ENCODE measurements around the gene CTIF. TPM values are rescaled to one million over a fixed set of nuclear protein-coding genes. Genes with fewer than 3 reads are reported as not detected.
A peak's percentile ranks its signal among the peaks of the same experiment; 100 is the strongest.

Gene CTIF
- total RNA-seq, 1 experiment from 2014 or later = 23.8 TPM

DNA sequence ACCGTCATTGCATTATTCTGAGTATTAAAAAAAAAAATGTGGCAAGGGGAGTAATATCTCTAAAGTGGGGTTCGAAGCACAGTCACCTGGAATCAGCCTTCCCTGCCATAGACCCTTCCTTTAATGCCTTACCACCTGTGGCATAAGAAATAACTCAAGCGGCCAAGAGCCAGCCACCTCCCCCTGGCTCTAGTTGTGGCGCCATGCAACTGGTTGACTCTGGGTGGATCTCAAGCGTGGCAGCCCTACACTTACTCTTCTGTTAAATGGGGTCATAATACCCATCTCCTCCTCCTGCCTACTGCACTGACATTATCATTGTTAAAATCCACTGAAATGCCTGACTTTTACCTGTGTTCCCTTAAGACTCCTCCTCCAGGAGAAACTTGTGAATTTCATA lies 236.1 kb downstream of the CTIF start:
- no peak for DNase-seq (ENCODE audit: low spot score)

DNA sequence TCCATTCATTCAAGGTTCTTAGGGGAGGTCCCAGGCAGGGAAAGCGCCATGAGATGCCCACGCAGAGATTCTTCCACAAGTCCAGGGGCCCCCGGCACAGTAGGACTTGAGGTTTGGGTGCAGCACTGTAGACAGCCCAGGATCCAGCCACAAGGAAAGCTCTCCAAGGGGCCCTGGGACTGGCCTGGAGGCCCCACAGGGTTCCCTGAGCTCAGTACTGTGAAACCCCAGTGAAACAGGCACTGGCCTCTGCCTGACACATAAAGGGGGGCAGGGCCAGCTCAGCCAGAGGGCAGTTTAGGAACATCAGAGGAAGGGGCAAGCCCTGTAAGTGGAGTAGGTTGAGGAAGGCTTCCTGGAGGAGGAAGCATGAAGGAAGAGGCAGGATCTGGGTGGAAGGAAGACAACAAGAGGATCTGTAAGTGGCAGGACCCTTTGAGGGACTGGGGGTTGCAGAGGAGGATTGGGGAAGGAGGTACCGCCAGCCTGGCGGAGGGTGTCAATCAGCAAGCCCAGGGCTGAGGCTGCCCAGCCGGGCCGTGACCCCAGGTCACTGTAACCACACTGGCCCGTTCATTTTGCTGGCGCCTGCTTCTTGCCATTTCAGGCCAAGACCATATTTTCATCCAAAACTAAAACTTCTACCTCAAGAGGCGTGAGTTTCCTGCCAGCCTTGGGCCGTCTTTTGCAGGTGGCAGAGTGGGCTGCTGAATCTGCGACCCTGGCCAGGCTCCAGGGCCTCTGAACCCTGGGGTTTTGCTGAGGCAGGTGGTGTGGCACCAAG lies 236.7 kb downstream of the CTIF start:
- no peak for DNase-seq (ENCODE audit: low spot score)

DNA sequence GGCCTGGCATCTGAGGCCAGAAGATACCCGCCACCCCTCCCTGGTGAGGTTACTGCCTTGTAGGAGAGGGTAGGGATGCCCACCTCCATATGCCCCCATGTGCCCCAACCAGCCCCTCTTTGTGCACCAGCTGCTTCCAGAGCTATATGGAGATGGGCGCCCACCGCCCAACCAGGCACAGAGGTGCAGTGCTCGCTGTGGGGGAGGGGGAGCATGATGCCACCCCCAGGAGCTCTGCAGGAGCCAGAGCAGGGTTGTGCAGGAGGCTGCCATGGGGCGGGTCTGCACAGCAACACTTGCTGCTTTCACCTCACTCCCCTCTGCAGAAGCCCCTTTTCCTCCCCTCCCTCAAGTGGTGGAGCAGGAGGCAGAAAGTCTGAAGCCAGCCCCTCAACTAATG lies 237.3 kb downstream of the CTIF start:
- no peak for DNase-seq (ENCODE audit: low spot score)

DNA sequence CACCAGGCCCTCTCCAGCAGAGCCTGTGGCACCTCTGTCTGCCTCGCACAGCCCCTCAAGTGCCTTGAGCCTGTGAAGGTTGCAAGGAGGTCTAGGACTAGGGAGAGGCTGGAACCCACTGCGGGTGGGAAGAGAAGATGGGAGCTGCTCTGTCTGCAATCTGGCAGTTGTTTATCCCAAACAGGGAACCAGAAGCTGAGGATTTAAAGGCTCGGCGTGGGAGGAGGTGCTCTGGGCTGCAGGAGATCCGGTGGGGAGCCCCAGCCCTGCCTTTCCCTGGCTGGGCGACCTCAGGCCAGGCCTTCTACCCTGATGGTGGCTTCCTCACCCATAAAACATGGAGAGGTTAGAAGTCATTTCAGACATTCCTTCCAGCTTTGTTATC lies 237.8 kb downstream of the CTIF start:
- no peak for DNase-seq (ENCODE audit: low spot score)

DNA sequence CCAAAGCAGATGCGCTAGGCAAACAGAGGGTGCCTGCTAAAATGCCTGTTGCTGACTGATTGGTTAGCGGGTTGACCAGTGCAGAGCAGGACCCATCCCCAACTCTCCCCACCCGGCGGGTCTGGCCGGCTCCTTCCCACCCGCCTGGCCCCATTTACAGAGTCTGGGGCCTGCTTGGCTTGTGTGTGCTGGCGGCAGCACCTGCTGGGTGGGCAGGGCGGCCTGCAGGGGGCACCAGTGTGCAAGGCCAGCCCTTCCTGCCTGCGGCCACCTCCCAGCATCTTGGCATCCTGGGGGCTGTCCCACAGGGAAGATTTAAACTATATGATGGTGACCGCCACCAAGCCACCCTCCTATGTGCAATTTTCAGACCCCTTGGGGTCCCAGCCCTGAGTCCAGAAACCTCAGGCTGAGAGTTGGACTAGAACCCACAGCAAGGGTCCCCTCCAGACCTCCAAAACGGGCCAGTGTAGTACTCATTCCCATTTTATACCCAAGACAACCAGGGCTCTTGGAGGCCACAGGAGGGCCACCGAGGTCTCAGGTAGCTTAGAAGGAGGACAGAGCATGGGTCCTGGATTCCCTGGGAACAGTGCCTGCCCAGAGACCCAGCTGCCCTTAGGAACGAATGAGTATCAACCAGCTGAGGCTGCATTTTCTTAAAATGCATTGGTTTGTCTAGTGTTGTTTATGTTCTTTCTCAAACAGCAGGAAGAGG lies 238.4 kb downstream of the CTIF start:
- DNase-seq (ENCODE audit: low spot score) = peak; percentile 24

DNA sequence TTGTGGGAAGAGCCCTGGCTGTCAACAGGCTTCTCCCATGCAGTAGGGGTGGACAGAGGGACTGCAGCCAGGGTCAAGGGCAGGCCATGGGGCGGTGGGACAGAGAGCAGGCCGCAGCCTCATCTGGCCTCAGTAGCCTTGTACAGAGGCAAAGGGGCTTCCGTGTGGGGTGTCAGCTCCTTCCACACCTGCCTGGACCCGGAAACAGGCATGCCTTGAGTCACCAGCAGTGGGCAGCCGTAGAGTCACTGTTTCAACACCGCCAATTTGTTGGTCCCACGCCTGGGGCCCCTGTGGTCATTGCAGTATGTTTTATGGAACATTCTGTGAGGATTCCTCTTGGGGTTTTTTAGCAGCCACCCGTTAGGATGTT lies 238.9 kb downstream of the CTIF start:
- DNase-seq (ENCODE audit: low spot score) = no peak

DNA sequence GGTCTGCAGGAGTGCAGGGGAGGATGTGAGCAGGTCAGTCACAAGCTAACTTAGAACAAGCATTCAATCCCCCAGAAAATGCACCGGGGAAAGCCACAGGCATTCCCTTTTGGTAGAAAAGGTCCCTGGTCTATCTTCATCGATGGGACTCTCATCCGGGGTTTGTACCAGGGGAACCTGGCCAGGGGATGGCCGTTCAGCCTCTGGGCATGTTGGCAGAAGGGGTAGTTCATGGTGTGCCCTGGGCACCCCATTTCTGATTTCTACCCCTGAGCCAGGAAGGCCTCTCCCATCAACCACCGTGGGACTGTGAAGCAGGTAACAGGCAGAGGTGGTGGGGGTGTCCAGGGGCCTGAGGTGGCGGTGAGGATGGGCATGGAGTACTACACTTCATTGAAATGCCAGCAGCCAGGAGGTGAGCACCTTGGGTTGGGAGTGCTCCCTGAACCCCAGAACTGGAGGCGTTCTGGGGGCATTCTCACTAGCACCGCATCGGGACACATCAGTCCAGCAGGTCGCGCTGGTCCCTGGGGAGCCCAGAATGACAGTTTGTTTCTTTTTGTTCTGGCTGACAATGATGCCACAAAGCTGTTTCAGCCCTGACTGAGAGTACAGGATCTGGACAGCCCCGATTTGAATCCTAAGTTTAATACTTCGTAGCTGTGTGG lies 239.6 kb downstream of the CTIF start:
- no peak for DNase-seq (ENCODE audit: low spot score)

DNA sequence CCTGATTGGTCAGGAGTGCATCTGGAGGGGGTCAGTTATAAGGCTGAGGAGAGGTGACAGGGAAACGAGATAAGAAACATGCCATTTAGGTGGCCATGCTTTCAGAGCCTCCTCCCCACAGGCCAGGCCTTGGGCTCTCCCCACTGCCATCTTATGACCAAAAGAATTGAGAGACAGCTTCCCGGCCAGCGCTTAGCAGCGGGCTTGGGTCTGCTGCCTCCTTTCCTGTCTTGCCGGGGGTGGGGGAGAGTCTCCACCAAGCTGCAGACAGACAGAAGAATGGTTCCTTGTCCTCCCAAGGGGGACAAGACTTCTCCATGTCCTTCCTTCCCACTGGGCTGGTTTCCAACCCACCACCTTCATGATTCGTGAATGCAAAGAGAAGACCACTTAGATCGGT lies 240.6 kb downstream of the CTIF start:
- DNase-seq (ENCODE audit: low spot score) = no peak

DNA sequence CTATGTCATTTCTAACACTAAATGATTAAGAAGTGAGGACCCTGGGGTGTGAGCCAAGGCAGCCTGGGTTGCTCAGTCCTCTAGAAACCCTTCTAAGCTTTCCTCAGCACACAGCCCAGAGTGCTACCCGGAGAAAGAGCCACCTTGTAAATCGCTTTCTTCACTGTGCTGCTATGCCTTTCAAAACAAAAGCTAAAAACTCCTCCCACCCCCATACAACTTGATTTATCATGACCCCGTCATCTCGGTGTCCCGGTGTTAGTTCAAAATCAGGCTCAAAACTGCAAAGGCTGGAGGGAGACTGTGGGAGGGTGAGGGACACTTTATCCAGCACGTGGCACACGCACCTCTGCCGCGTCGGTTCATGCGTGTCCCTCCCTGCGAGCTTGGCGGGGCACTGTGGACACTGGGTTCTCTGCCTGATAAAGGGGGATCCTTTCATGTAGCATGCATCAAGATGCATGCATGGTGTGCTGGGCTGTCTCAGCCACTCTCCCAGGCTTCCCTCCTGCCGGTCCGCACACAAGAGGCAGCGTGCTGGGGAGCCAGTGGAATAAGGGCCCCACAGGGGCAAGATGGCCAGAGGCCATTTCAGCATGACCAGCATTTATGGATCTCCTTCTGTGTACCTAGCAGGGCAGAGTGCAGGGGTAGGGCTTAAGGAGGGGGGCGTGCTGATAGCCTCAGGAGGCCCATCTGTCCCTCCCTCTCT lies 241.5 kb downstream of the CTIF start:
- no peak for DNase-seq (ENCODE audit: low spot score)

DNA sequence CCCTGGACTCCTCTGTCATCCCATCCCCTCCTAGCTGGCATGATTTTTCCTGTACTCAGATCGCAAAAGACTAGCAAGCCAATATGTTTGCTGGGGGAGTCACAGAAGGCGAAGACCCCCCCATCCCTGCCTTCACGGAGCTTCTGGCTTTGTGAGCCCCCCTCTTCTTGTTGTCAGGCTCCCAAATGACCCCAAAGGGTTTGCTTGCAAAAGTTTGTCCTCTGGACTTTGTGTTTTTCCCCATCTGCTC lies 242.0 kb downstream of the CTIF start:
- DNase-seq (ENCODE audit: low spot score) = no peak

- DNase-seq (ENCODE audit: low spot score) = no peak
These were observed 242.5 kb downstream of the CTIF start for GRCh38 chr18:48781163-48781987.

- no peak for DNase-seq (ENCODE audit: low spot score)
These were observed 243.1 kb downstream of the CTIF start for GRCh38 chr18:48781988-48782363.

- DNase-seq (ENCODE audit: low spot score) = no peak
These were observed 243.6 kb downstream of the CTIF start for GRCh38 chr18:48782381-48782861.

GRCh38 chr18:48783616-48784520 lies 245.0 kb downstream of the CTIF start:
- DNase-seq (ENCODE audit: low spot score) = no peak

GRCh38 chr18:48784656-48785055 lies 245.8 kb downstream of the CTIF start:
- no peak for DNase-seq (ENCODE audit: low spot score)

DNA sequence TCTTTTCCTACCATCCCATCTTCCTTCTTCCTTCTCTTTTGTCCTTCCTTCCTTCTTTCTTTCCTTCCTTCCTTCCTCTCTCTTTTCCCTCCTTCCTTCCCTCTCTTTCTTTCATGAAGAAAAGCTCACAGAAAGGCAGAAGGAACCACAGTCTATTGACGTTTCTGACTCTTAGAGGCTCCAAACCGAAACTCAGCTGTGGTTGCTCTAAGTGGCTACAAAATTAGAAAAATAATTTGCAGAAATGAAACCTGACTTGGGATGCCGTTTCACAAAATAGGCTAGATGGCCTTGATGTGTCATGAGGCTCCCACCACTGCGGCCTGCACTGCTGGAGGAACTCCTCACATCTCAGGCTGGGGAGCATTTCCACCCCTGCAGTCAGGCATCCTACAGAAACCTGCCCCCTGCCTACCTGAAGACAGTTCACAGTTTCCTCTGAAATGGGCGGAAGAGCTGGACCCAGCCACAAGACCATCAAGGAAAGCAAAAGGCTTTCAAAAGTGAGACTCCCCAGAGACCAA lies 246.3 kb downstream of the CTIF start:
- DNase-seq (ENCODE audit: low spot score) = no peak

DNA sequence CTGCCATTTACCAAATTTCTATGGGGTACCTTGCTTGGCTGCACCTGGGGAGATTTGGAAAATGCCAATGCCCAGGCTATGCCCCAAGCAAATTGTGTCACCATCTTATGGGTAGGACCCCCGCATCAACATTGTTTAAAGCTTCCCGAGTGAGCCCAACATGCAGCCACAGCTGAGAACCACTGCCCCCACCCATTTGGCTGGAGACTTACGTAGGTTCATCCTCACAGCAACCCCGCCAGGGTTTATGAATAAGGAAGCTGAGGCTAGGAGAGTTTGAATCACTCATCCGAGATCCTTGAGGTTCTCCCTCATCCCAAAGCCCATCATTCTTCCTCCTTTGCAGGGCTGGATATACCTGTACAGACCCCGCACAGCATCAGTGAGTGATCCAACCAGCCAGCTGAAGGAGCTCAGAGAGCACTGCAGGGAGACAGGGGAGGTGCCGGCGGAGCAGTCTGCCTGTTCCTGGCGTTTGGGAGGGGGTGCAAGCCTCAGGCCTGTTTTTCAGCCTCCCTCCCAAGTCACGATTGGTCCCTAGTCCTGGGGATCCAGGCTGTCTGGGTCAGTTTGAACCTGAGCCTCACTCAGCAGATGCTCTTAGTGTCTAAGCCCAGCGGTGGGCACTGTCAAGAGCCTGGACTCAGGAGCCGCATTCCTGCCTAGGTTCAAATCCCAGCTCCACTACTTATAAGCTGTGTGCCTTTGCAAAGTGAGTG lies 247.1 kb downstream of the CTIF start:
- no peak for DNase-seq (ENCODE audit: low spot score)

DNA sequence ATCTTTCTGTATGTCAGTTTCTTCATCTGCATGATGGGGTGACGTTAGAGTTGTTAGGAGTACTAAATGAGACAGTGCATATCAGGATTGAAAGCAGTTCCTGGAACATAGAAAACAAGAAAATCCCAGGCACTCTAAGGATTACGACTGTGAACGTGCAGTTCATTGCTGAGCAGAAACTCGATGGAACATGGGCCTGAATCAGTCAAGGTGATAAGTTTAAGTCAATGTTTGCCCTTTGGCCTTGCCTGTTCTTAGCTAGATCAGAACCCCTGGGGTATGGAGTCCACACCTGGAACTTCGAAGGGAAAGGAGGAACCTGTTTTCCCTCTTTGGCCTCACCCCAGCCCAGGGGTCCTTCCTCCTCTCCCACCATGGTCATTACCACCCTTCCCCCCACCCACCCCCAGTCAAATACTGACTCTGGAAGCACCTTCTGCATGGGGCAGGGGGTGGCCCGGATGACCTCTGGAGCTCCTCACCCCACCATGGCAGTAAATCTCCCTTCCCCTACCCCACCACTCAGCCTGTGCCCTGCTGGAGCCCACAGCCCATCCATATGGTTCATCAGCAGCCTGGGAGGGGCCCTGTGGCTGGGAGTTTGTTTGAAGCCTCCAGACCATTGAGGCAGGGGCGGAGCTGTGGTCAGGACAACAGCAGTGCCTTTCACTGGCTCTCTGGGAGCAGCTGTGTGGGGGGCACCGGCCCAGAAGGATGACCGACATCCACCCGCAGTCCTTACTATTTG lies 247.8 kb downstream of the CTIF start:
- no peak for DNase-seq (ENCODE audit: low spot score)
